Thoracic aorta (tissue), 2 donors: ENCODE results near the gene ERVMER34-1. TPM values are rescaled to one million over a fixed set of nuclear protein-coding genes. Genes with fewer than 3 reads are reported as not detected.

ENCODE experiments used
- ATAC-seq: fragments of 150-250 bp; one replicate; pipeline ENCODE4 v1.8.0; 2017; ENCODE audit warnings: low read depth; ENCODE audit not compliant: insufficient number of reproducible peaks, low FRiP score
- DNase-seq: peaks from one replicate; pipeline ENCODE4 v3.0.0-alpha.2; 2020; ENCODE audit warnings: low spot score
- H3K27ac ChIP-seq, 2 donors: fragments of 200-600 bp; sonication (generic); 1 replicate in 1 of 2; 2 replicates in 1 of 2; pipeline ENCODE4 v1.5.1; 2016; ENCODE audit warnings: mild to moderate bottlenecking in 2 of 2, moderate library complexity in 2 of 2
- H3K27me3 ChIP-seq: fragments of 200-600 bp; sonication (generic); replicated peaks from 2 replicates; pipeline ENCODE4 v1.6.0; 2016; ENCODE audit warnings: mild to moderate bottlenecking; ENCODE audit not compliant: insufficient read depth
- H3K36me3 ChIP-seq: fragments of 200-600 bp; sonication (generic); one replicate; pipeline ENCODE4 v1.5.1; 2016
- H3K4me1 ChIP-seq, 2 donors: fragments of 200-600 bp; sonication (generic); 1 replicate in 1 of 2; 2 replicates in 1 of 2; pipeline versions ENCODE4 v1.5.1 to v1.6.0; 2016; ENCODE audit warnings: low read depth in 2 of 2, mild to moderate bottlenecking in 1 of 2; ENCODE audit not compliant: control insufficient read depth in 1 of 2
- H3K4me3 ChIP-seq: fragments of 200-600 bp; sonication (generic); 2 replicates; pipeline ENCODE4 v1.5.1; 2016; ENCODE audit warnings: mild to moderate bottlenecking
- H3K9me3 ChIP-seq: fragments of 200-600 bp; sonication (generic); 2 replicates; pipeline ENCODE4 v1.5.1; 2016
- total RNA-seq, 2 donors: library from RNA; depleted of rRNA; stranded (reverse); fragments of >200 nt; gene quantifications; one replicate each; pipeline versions ENCODE4 v1.1.0 to v1.2.3, GENCODE V29; 2016
- TF ChIP-seq, protein P1 (sequence below): fragments of 200-600 bp; sonication (generic); IDR thresholded peaks from one replicate; pipeline ENCODE4 v1.5.1; 2019; ENCODE audit warnings: antibody characterized with exemption

ERVMER34-1 gene
- total RNA-seq, 2 donors from 2014 or later = not detected

- TF ChIP-seq, protein P1, sequence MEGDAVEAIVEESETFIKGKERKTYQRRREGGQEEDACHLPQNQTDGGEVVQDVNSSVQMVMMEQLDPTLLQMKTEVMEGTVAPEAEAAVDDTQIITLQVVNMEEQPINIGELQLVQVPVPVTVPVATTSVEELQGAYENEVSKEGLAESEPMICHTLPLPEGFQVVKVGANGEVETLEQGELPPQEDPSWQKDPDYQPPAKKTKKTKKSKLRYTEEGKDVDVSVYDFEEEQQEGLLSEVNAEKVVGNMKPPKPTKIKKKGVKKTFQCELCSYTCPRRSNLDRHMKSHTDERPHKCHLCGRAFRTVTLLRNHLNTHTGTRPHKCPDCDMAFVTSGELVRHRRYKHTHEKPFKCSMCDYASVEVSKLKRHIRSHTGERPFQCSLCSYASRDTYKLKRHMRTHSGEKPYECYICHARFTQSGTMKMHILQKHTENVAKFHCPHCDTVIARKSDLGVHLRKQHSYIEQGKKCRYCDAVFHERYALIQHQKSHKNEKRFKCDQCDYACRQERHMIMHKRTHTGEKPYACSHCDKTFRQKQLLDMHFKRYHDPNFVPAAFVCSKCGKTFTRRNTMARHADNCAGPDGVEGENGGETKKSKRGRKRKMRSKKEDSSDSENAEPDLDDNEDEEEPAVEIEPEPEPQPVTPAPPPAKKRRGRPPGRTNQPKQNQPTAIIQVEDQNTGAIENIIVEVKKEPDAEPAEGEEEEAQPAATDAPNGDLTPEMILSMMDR = no peak
- Histone ChIP-seq H3K4me3 (no peak overlapping the region), H3K36me3 (no peaks in the 10 kb centered on the region), H3K4me1 (no peaks in the 10 kb centered on the region), H3K27ac (no peak overlapping the region), H3K27me3 (no peaks in the 10 kb centered on the region), H3K9me3 (no peaks in the 10 kb centered on the region)
- no peak for DNase-seq
- no peak for ATAC-seq
Observed at GRCh38 chr4:52744588-52744987, 6.6 kb downstream of the ERVMER34-1 start.

DNA sequence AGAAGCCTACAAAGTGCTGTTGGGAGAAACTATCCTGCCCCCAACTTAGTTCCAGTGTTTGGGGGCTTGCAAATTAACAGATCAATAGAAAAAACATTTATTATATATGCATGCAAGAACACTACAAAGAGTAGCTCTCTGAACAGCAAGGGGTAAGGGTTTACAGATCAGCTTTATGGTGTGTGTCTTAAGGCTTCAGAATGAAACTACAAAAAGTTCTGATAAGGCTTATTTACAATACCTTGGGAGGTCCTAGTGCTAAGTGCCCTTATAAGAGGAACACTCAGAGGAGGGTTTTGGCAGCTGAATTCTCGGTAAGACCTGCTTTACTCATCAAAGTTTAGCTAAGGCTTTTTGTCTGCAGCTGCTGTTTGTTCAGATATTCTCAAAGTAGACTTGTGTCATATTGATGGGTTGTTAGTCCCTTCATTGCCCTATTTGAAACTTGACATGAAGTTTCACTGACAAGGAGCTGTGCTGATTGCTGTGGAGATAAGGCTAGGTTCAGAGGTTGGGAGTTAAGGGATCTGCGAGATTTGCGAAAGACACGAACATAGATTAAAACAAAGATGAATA is 7.7 kb downstream of the ERVMER34-1 start:
- no peaks in the 10 kb centered on the region for H3K27me3 ChIP-seq
- H3K36me3 ChIP-seq = no peaks in the 10 kb centered on the region
- no peak overlapping the region for H3K27ac ChIP-seq
- H3K9me3 ChIP-seq = no peaks in the 10 kb centered on the region
- DNase-seq (no peak), ATAC-seq (no peak)
- H3K4me3 ChIP-seq = no peak overlapping the region
- no peaks in the 10 kb centered on the region for H3K4me1 ChIP-seq
- TF ChIP-seq, protein P1 = no peak

DNA sequence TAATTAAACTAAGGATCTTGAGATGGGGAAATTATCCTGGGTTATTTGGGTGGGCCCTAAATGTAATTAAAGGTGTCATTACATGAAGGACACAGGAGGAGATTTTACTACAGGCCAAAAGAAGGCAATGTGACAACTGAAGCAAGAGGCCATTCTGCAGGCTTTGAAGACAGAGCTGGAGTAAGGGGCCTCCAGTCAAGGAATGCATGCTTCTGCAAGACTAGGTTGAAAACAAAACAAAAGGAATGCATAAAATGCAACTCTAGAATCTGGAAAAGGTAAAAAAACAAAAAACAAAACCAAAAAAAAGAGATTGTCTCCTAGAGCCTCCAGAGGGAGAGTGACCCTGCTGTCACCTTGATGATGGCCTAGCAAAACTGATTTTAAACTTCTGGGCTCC is 21.6 kb downstream of the ERVMER34-1 start:
- ATAC-seq = no peak
- Histone ChIP-seq H3K27me3 (no peaks in the 10 kb centered on the region), H3K4me3 (no peak overlapping the region), H3K36me3 (no peaks in the 10 kb centered on the region), H3K4me1 (no peaks in the 10 kb centered on the region), H3K9me3 (no peaks in the 10 kb centered on the region), H3K27ac (no peak overlapping the region)
- TF ChIP-seq, protein P1 = no peak
- no peak for DNase-seq

DNA sequence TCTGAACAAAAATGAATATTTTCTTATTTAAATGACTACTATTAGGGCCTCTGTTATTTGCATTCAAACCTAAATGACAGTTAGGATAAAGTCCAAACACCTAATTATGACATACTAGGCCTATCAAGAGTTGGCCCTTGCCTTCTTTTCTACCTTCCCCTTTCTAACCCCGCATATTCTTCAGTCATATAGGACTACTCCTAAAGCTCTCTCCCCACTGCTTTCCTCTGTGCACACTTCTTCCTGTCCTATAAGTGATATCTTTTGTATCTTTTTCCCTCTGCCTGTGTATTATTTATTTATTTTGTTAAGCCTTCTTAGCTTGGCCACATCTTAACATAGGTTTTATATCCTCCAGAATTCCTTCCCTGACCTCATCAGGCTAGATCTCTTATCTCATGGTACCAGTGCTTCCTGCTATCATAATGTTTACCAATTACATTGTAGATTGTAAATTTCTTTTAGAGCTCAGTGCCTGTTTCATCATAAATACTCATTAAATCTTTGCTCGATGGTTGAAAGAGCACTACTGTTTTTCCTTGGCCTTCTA is 22.5 kb downstream of the ERVMER34-1 start:
- no peak for ATAC-seq
- Histone ChIP-seq H3K4me1 (no peaks in the 10 kb centered on the region), H3K4me3 (no peak overlapping the region), H3K27ac (no peak overlapping the region), H3K27me3 (no peaks in the 10 kb centered on the region), H3K9me3 (no peaks in the 10 kb centered on the region), H3K36me3 (no peaks in the 10 kb centered on the region)
- DNase-seq = no peak
- TF ChIP-seq, protein P1 = no peak

GRCh38 chr4:52726826-52727580 is 24.2 kb downstream of the ERVMER34-1 start:
- Histone ChIP-seq H3K27ac (no peak overlapping the region), H3K4me1 (peaks cover 0 to 6% of the 10 kb centered on the region in 2 donors), H3K9me3 (no peaks in the 10 kb centered on the region), H3K4me3 (no peak overlapping the region), H3K36me3 (no peaks in the 10 kb centered on the region), H3K27me3 (no peaks in the 10 kb centered on the region)
- TF ChIP-seq, protein P1 = no peak
- DNase-seq (no peak), ATAC-seq (no peak)
